CD4-positive, alpha-beta T cell treated with Interleukin-4 for 1 hour (primary cell): Measurements from ENCODE around the gene SIVA1.
"Not testable (repeated sequence)": the region's sequence is repeated elsewhere in the genome, so short reads cannot be mapped to it uniquely, and the experiment has no call there.

Experiments used
- DNase-seq, 2 donors: peaks; one replicate each; pipeline ENCODE4 v3.0.0-alpha.2; 2020 to 2022

Gene SIVA1

GRCh38 chr14:104721505-104722431 lies 31.2 kb upstream of the SIVA1 start:
- no peak for DNase-seq

GRCh38 chr14:104722938-104723650 lies 29.9 kb upstream of the SIVA1 start:
- DNase-seq, result no peak

- peak; percentile 48 to 65 for DNase-seq
Measured at GRCh38 chr14:104723651-104724406, 29.1 kb upstream of the SIVA1 start, which contains the start of gene ADSS1. TSS of gene ADSS1 (plus strand) at chr14:104724229. CDS start at chr14:104724271, 42 bp downstream.

GRCh38 chr14:104724407-104724980 lies 28.5 kb upstream of the SIVA1 start:
- DNase-seq, result peak in 1 of 2 donors; percentile 14

- DNase-seq, result no peak
Measured at GRCh38 chr14:104724981-104725771, 27.8 kb upstream of the SIVA1 start.

- no peak for DNase-seq
Measured at GRCh38 chr14:104725772-104726548, 27.0 kb upstream of the SIVA1 start.

- no peak for DNase-seq
Measured at GRCh38 chr14:104726600-104727451, 26.1 kb upstream of the SIVA1 start.

- DNase-seq, result no peak
Measured at GRCh38 chr14:104728631-104729030, 24.3 kb upstream of the SIVA1 start.

- DNase-seq, result not testable (repeated sequence)
Measured at GRCh38 chr14:104729176-104729834, 23.6 kb upstream of the SIVA1 start.

- DNase-seq, result no peak
Measured at GRCh38 chr14:104729835-104730181, 23.1 kb upstream of the SIVA1 start.

GRCh38 chr14:104730487-104730886 lies 22.5 kb upstream of the SIVA1 start:
- no peak for DNase-seq

- no peak for DNase-seq
Measured at GRCh38 chr14:104731320-104732294, 21.3 kb upstream of the SIVA1 start.

GRCh38 chr14:104732355-104732804 lies 20.6 kb upstream of the SIVA1 start:
- DNase-seq, result no peak

GRCh38 chr14:104732931-104733681 lies 19.8 kb upstream of the SIVA1 start:
- no peak for DNase-seq

- DNase-seq, result no peak
Measured at GRCh38 chr14:104734051-104734587, 18.8 kb upstream of the SIVA1 start.

- DNase-seq, result no peak
Measured at GRCh38 chr14:104734601-104734990, 18.4 kb upstream of the SIVA1 start.
